GM04503 (cell line): ENCODE data around the gene FSD1L.

ENCODE experiments used
- DNase-seq: peaks from one replicate; pipeline ENCODE4 v3.0.0-alpha.2; 2012; ENCODE audit warnings: low read depth

FSD1L gene

DNA sequence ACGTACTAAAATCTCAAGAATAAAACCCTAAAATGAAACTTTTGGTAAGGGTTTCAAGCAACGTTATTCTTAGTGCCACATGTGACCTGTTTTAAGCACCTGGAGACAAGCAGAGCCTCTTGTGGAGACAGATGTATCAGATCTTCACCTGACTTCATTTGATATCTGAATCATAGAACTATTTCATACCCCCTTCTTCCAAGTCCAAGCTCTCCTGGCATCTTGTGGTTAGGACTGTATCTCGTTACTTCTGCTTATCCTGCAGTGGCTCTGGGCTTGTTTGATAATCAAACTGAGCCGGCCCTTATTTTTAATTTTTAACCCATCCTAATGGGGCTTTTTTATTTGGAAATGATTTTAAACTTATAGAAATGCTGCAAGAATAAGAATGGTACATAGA is 11.1 kb upstream of the FSD1L start:
- no peak for DNase-seq

DNA sequence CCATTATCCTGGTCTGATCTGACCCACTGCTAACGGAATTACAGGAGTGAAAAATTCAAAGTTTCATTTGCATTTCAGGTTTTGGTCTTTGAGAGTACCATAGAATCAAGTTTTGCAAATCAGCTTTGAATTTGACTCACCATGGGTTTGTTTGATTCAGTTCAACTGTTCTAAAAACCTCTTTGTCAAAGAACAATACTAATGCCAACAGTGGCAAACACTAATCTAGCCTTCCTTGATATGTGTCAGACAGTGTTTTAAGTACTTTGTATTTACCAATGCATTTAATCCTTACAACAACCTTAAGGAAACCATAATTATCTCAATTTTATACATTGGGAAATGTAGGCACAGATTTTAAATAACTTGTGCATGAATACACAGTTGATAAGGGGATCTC is 10.1 kb upstream of the FSD1L start:
- DNase-seq = no peak

DNA sequence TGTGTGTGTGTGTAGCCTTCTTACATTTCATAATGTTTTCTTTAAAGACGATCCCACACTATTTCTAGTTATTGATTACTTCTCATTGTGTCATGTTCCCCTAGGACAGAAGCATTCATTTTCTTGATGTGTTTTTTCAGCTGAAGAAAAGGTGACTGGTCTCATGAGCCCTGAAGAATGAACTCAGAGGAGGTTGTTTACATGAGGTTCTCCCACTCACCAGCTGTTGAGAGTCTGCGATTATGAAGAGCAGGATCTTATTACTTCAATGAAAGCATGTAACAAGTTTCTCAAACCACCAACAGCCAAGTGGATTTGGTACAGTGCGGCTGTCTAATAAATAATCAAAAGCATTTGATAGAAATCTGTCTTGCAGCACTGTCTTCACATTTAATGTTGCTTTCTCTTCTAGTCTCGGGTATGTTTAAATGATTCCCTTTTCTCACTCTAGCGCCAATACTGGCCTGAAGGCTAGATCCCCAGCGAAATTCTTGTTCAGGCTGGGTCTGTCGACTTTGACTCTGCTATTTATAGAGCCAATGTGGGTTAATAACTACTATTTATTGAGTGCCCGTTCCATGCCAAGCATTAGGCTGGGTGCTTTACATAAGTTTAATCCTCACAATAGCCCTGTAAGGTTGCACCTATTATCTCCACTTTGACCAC is 9.6 kb upstream of the FSD1L start:
- no peak for DNase-seq

DNA sequence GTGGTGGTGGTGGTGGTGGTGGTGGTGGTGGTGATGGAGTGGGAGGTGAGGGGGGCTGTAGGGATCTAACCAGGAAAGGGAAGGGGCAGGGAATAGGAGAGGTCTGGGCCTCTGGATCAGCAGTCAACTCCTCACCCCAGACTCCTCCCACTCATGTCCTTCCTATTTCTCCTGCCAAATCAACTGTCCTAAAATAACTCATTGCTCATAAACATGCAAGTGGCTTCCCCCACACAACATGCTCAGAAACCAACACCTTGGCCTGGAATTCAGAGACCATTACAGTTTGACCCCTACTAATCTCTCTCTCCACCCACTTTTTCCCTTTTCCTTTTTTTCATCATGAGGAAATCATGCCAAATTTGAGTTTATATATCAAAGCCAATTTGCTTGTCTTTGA is 8.4 kb upstream of the FSD1L start:
- no peak for DNase-seq

DNA sequence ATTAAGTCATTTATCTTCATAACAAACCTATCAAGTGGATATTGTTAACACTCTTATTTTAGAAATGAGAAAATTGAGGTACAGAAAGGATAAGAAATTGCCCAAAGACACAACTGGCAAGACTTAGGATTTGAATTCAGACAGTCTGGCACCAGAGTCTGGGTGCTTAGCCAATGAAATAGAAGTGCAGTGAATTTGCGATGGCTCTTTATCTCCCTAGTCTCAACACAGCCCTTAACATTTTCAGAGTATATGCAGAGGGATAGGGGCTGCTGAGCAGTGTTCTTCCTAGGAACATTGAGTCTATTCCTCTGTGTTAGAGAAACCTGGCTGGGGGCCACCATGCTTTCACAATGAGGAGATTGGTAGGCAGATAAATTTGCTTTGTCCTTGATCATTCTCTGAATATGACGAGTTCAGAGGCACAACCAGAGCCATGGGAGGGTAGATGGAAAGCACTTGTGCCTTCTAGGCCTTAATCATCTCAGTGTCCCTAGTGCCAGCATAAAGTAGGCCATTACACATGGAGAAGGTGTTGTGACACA is 6.1 kb upstream of the FSD1L start:
- DNase-seq = no peak

DNA sequence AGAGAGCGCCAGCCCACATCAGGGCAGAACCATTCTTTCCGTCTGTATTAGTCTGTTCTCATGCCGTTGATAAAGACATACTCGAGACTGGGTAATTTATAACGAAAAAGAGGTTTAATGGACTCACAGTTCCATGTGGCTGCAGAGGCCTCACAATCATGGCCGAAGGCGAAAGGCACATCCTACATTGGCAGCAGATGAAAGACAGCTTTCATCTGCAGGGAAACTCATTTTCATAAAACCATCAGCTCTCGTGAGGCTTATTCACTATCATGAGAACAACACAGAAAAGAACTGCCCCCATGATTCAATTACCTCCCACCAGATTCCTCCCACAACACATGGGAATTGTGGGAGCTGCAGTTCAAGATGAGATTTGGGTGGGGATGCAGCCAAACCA is 4.7 kb upstream of the FSD1L start:
- no peak for DNase-seq

DNA sequence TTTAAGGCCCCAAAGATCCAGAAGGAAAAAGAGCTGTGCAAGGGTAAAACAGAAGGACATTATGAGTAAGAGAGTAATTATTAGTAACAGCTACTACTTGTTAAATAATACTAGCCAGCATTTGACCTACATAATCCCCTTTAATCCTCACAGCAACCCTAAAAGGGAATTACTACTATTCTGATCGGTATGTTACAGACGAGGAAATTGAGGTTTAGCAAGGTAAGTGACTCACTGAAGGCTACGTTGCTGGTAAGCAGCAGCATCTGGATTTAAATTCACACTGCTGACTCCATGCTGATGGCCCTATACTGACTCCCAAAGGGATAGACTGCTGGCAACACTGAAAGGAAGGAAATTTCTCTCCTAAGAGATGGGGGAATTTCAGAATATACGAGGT is 3.7 kb upstream of the FSD1L start:
- DNase-seq = no peak

DNA sequence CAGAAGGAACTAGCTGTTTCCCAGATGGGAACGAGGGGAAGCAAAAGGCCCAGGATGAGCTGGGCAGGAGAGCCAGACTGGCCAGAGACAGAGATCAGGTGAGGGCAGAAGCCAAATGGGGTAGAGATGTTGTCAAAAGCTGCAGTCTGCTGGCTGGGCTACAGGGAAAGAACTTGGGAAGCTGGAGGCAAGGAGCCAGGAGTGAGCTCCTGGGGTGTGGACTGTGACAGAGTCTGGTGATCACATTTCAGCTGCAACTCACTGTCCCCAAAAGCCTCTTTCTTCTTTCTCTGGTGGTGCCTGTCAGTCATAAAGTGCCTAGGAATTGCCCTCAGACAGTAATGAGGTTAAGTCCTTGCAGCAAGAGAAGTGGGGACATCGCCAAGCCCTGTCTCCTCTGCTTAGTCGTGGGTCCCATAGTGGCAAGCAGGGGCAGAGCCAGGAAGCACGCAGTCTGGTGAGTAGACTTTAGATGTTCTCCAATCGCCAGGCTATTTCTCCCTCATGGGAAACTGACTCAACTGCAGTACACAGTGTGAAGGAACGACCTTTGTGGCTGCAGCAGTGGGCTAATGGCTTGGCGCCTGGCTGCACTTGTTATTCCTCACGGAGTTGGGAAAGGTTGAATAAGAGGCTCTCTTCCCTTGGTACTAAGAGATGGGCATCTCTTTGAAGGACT is 2.5 kb upstream of the FSD1L start:
- no peak for DNase-seq

DNA sequence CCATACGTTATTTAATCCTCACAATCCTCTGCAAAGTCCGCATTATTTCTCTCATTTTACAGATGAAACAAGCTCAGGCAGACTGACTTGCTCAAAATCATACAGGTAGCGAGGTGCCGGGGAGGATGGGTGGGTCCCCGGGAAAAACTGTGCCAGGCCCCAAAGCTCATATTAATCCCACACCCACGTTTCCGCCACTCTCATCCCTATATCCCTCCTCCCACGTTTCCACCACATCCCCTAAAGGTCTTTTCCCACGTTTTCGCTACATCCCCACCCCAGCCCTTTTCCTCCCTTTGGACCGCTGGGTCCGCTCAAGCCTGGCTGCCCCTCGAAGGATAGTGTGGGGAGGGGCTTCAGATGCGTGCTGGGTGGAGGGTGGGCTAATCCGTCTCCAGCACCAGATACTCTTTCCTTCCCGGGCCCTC is 434 bp upstream of the FSD1L start:
- DNase-seq = no peak

DNA sequence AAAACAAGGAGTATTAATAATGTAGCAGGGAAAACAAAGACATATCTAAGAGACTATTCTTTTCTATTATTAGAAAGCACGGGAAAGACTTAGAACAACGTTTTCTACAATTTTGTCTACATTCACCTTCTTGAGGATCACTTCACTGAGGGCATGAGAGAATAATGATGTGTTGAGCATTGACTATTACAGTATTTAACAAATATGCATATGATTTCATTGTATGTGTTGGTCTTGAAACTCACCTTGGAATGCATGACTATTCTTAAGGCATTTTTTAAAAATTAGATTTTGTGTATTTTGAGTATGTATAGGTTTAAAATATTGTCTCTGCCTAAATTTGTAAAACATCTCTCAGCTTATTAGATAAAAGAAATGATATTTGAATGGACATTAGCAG is 1.2 kb downstream of the FSD1L start:
- no peak for DNase-seq

DNA sequence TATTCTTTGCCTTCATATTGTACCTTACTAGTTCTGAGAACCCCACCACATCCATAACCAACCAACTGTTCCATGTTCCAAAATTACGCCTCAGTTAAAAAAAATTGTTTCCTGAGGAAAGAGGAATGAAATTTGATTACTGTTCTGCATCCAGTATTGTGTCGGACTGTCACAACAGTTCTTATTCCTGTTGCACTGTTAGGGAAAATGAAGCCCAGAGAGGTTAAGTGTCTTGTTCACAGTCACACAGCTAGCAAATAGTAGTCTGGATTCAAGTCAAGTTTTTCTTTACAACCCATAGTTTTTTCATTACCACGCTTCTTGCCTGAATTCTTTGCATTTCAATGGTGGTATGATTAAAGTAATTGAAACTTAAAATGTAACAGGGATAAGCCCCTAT is 4.4 kb downstream of the FSD1L start:
- no peak for DNase-seq

DNA sequence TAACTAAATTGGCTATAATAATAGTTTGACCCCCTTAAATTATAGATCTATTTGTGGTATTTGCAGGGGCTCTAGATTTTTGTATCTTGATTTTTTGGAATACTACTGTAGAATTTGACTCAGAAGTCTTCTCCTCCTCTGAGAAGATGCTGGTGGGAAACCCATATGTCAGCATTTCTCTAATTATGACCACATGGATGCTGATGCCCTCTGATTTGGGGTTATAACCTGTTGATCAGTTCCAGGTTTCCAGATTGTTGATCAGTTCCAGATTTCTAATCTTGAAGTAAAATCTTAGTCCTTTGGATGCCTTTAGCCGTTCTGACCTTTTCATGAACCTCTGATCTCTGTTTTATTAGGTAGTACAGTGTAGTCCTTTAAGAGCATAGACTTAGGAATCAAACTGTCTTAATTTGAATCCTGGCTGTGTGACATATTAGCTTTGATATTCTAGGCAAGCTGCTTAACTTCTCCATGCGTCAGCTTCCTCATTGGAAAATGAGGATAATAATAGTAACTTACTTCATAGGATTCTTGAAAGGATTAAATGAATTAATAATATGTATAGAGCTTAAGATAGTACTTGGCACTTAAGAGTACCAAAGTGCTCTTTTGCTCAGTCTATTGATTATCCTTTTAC is 8.1 kb downstream of the FSD1L start:
- no peak for DNase-seq

DNA sequence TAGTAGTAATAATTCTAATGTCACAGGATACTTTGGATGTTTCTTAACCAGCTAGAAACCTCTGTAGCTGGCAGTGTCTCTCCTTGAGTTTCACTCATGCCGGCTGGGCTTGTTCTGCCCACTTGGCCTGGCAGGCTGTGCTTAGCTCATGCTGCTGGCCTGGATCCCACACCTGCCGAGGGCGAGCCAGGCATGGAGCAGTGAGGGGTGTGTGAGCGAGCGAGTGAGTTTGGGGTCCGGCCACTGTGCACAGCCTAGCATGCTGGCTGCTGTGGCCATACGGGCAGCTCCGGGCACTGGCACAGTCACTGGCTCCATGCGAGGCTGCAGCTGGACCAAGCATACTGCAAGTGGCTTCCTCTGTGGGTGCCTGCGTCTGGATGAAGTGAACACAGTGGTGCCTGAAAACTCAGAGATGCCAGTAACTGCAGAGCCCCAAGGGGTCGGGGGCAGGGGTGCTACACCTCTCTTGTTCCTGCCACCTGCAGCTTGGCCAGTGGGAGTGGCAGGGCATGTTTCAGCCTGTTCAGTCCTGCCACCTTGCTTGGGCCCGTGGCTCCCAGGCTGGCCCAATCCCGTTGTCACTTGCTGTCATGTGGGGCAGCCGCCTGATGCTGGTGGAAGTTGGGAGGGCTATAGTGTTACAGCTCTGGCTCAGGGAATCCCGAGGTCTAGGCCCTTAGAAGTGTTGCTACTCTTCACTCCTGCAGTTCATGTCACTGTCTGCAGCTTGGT is 9.9 kb downstream of the FSD1L start:
- no peak for DNase-seq

DNA sequence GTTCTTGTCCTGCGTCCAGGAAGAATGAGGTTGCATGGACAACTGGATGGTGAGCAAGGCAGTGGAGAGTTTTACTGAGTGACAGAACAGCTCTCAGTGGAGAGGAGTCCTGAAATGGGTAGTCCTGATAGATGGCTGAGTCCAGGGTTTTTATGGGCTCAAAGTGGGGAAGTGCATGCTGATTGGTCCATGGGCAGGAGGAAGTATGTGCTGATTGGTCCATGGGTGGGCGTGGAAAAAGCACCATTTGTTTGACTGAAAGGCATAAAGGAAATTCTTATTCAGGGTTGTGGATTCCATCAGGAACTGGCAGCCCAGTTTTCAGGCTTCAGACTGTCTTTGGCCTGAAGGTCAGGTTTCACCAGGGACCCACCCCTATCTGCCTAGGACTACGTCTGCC is 10.6 kb downstream of the FSD1L start:
- DNase-seq = no peak

DNA sequence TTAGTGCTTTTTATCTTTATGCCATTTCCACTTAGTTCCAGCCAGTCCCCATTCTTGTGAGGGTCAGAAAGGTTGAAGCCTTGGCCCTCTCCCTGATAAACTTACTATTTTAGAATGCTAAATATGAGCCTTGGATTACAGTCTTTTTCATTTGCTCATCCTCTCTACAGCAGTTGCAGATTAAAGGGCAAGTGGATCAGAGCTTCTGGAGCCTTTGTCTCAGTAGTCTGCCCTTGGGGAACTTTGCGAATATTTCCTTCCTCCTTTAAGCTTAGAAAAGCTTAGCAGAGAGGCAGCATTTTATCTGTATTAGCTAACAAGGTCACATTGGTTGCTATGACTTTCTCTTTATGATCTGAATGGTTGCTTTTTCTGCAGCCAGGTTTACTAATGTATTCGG is 11.5 kb downstream of the FSD1L start:
- DNase-seq = no peak

DNA sequence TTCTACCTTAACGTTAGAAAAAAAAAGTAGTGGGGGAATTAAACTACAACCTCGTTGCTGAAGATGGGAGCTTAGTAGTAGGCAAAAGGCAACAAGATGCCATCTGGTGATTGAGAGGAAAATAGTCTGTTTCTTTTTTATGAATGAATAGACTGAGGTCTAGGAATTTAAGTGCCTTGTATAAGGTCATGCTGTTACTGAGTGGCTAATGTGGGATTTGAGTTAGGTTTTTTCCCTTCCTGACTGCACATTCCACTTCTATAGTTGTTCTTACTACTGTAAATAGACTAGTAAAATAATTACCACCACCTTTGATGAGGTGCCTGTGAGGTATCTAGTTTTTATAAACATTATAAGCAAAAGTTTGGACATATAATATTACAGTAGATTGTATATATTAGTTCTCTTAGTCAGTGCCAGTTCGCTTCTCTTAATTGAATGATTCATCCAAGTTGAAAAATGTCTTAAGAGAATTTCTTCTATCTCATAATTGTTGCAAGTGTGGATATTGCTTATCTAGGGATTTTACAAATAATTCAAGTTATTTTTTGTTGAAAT is 19.1 kb downstream of the FSD1L start:
- DNase-seq = no peak

DNA sequence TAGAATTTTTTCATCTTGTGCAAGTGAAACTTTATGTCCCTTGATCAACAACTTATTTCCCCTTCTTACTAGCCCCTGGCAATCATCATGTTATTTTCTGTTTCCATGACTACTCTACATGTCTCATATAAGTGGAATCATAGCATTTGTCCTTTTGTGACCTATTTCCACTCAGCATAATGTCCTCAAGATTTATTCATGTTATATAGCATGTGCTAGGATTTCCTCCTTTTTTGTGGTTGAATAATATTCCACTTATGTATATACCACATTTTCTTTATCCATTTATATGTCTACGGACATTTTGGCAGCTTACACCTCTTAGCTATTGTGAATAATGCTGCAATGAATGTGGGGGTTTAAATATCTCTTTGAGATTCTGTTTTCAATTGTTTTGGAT is 21.0 kb downstream of the FSD1L start:
- no peak for DNase-seq

DNA sequence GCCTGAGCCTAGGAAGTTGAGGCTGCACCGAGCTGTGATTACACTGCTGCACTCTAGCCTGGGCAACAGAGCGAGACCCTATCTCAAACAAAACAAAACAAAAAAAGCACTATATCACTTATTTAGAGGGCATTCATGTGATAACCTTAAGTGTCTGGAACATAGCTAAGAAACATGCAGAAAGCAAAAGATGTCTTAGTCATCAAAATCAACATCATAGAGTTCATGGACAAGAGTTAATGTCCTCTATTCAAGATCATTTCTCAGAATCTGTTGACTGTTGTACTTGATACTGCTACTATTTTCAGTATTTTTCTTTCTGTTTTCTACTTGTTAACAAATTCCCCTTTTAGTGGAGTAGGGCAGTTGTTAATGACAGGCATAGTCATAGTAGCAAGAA is 25.4 kb downstream of the FSD1L start:
- DNase-seq = no peak

DNA sequence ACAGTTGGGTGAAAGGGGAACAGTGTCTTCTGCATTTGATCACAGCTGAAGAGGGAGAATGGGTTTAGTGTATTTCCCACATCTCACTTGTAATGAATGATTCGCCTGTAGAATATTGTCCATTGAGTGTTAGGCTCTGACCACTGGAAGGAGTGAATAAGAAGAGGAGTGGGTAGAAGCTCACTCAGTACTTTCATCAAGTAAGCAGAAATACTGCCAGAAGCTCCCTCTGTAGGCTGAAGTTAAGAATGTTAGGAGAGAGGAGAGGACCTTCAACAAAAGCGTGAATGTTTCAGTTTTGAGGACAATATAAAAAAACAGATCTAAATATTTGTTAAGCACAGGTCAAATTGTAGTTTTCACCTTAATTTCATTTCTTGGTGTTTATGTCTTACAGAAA is 27.5 kb downstream of the FSD1L start:
- no peak for DNase-seq

DNA sequence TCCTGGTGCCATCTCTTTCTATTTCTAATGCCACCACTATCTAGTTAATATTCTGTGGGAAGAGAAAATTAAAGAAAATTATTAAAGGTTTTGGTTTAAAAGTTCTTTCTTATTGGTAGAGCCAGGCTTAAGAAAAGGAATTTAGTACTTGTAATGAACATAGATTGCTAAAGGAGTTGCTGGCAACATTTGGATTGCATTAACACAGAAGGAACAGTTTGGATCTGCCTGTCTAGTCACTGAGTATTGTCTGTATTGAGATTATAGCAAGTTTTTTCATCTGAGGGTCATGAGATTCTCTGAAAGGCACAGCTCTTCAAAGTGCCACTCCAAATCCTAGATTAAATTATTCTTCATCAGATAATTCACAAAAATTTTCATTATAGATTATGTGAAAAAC is 32.0 kb downstream of the FSD1L start:
- DNase-seq = no peak

DNA sequence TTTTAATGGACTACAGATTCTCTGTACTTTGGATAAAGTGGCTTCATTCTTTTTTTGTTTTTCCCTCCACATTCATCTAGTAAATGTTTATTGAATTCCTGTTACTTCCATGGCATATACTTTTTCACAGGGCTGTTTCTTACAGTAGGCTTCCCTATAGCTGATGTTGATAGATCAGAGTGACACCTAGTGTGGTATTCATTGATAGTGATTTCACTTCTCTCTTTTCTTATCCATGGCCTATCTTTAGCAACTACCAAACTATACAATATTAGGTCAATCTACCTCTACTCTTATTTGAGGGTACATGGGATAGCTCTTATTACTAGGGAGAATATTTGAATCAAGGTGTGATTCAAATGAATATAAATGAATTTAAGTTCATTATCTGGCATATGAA is 35.8 kb downstream of the FSD1L start:
- no peak for DNase-seq

DNA sequence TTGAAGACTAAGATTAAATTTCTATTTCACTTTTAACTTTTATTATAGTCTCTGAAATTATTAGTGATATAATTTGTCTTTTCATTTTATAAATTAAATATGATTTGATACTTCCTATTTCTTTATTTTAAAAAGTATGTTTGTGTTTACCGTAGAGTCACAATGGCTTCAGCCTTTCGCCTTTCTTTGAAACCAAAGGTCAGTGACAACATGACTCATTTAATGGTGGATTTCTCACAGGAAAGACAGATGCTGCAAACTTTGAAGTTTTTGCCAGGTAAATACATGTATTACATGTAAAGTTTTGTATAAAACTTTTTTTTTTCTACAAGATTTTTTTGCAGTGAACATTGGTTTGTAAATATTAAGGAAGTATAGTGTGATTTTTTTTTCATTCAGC is 36.4 kb downstream of the FSD1L start:
- DNase-seq = no peak
